HL-60 (cell line): Measurements from ENCODE around the gene E2F8.

Experiments
- CTCF ChIP-seq: IDR thresholded peaks from one replicate; pipeline ENCODE4 v1.5.1; 2011; ENCODE audit warnings: low read length, control low read depth, inconsistent platforms; ENCODE audit not compliant: insufficient read depth
- GABPA ChIP-seq: IDR thresholded peaks from 2 replicates; pipeline ENCODE4 v1.6.1; 2012; ENCODE audit warnings: low read depth
- POLR2AphosphoS5 ChIP-seq: IDR thresholded peaks from 2 replicates; pipeline ENCODE4 v1.6.1; 2012; ENCODE audit warnings: low read depth
- REST ChIP-seq: IDR thresholded peaks from 2 replicates; pipeline ENCODE4 v1.6.1; 2012; ENCODE audit warnings: low read depth; ENCODE audit not compliant: insufficient replicate concordance

- no peak for TF ChIP-seq CTCF
- no peak for TF ChIP-seq POLR2AphosphoS5
- no peak for TF ChIP-seq GABPA
- no peak for TF ChIP-seq REST
Observed at GRCh38 chr11:19200410-19201201, 40.1 kb downstream of the E2F8 start.
